Central memory CD8-positive, alpha-beta T cell (primary cell): ENCODE data around the gene MROH8.
"Not testable (repeated sequence)": the region's sequence is repeated elsewhere in the genome, so short reads cannot be mapped to it uniquely, and the experiment has no call there.

ENCODE experiments used
- ATAC-seq: fragments of 150-1000 bp; cut with Tn5 transposase; replicated peaks from 2 replicates; pipeline ENCODE4 v1.10.0; 2022; ENCODE audit warnings: mild to moderate bottlenecking, moderate FRiP score, moderate number of reproducible peaks; ENCODE audit not compliant: poor library complexity, severe bottlenecking; ENCODE audit errors: extremely low read depth
- DNase-seq, 2 donors: peaks; one replicate each; pipeline ENCODE4 v3.0.0; 2021; ENCODE audit warnings: low spot score in 2 of 2
- H3K27ac Mint-ChIP-seq: one replicate; pipeline ENCODE4 v1.8.0; 2022; ENCODE audit warnings: low read depth, mild to moderate bottlenecking, moderate library complexity, mixed read lengths
- H3K27me3 Mint-ChIP-seq: one replicate; pipeline ENCODE4 v1.8.0; 2022; ENCODE audit warnings: mixed read lengths
- H3K36me3 Mint-ChIP-seq: one replicate; pipeline ENCODE4 v1.8.0; 2022; ENCODE audit warnings: mild to moderate bottlenecking, moderate library complexity, mixed read lengths; ENCODE audit not compliant: insufficient read depth
- H3K4me1 Mint-ChIP-seq: one replicate; pipeline ENCODE4 v1.8.0; 2022; ENCODE audit warnings: mixed read lengths
- H3K4me3 Mint-ChIP-seq: one replicate; pipeline ENCODE4 v1.8.0; 2022; ENCODE audit warnings: mild to moderate bottlenecking, moderate library complexity, mixed read lengths
- H3K9me3 Mint-ChIP-seq: one replicate; pipeline ENCODE4 v1.8.0; 2022; ENCODE audit warnings: mixed read lengths

Gene MROH8

GRCh38 chr20:37095108-37095598 is 84.2 kb downstream of the MROH8 start:
- Mint-ChIP-seq H3K36me3 (peaks cover 18% of the 10 kb centered on the region), H3K4me1 (peaks cover 22% of the 10 kb centered on the region), H3K4me3 (peak overlapping the region; percentile 98), H3K27me3 (no peaks in the 10 kb centered on the region), H3K9me3 (no peaks in the 10 kb centered on the region), H3K27ac (peak overlapping the region; percentile 98)
- peak; percentile 22 to 37 for DNase-seq
- peak; percentile 65 for ATAC-seq

- peaks cover 14% of the 10 kb centered on the region for H3K4me1 Mint-ChIP-seq
- H3K27ac Mint-ChIP-seq: no peak overlapping the region
- ATAC-seq (no peak), DNase-seq (no peak)
- no peaks in the 10 kb centered on the region for H3K27me3 Mint-ChIP-seq
- peaks cover 30% of the 10 kb centered on the region for H3K36me3 Mint-ChIP-seq
- H3K4me3 Mint-ChIP-seq: no peak overlapping the region
- H3K9me3 Mint-ChIP-seq: no peaks in the 10 kb centered on the region
These were observed 88.9 kb downstream of the MROH8 start for GRCh38 chr20:37090407-37090806.

GRCh38 chr20:37081717-37082289 is 97.5 kb downstream of the MROH8 start:
- H3K4me3 Mint-ChIP-seq: no peak overlapping the region
- H3K4me1 Mint-ChIP-seq: peaks cover 23% of the 10 kb centered on the region
- H3K27ac Mint-ChIP-seq: no peak overlapping the region
- H3K27me3 Mint-ChIP-seq: no peaks in the 10 kb centered on the region
- peaks cover 24% of the 10 kb centered on the region for H3K36me3 Mint-ChIP-seq
- H3K9me3 Mint-ChIP-seq: no peaks in the 10 kb centered on the region
- DNase-seq (peak; percentile 18 to 21), ATAC-seq (no peak)

GRCh38 chr20:37077009-37077408 is 102.3 kb downstream of the MROH8 start:
- H3K9me3 Mint-ChIP-seq: no peaks in the 10 kb centered on the region
- peaks cover 25% of the 10 kb centered on the region for H3K4me1 Mint-ChIP-seq
- peak overlapping the region; percentile 59 for H3K27ac Mint-ChIP-seq
- H3K27me3 Mint-ChIP-seq: no peaks in the 10 kb centered on the region
- peaks cover 6% of the 10 kb centered on the region for H3K36me3 Mint-ChIP-seq
- DNase-seq: no peak
- no peak overlapping the region for H3K4me3 Mint-ChIP-seq
- no peak for ATAC-seq

GRCh38 chr20:37075932-37076685 is 103.2 kb downstream of the MROH8 start:
- DNase-seq (no peak), ATAC-seq (no peak)
- Mint-ChIP-seq H3K4me3 (no peak overlapping the region), H3K27me3 (no peaks in the 10 kb centered on the region), H3K4me1 (peaks cover 25% of the 10 kb centered on the region), H3K27ac (peak overlapping the region; percentile 59), H3K36me3 (peaks cover 2% of the 10 kb centered on the region), H3K9me3 (no peaks in the 10 kb centered on the region)

GRCh38 chr20:37072293-37073196 is 106.8 kb downstream of the MROH8 start:
- peak overlapping the region; percentile 82 for H3K27ac Mint-ChIP-seq
- H3K9me3 Mint-ChIP-seq: no peaks in the 10 kb centered on the region
- H3K4me3 Mint-ChIP-seq: no peak overlapping the region
- no peak for DNase-seq
- no peak for ATAC-seq
- peaks cover 21% of the 10 kb centered on the region for H3K4me1 Mint-ChIP-seq
- no peaks in the 10 kb centered on the region for H3K27me3 Mint-ChIP-seq
- H3K36me3 Mint-ChIP-seq: peaks cover 2% of the 10 kb centered on the region

- peak overlapping the region; percentile 10 for H3K4me3 Mint-ChIP-seq
- peaks cover 17% of the 10 kb centered on the region for H3K4me1 Mint-ChIP-seq
- H3K27me3 Mint-ChIP-seq: no peaks in the 10 kb centered on the region
- H3K36me3 Mint-ChIP-seq: peaks cover 10% of the 10 kb centered on the region
- H3K9me3 Mint-ChIP-seq: no peaks in the 10 kb centered on the region
- H3K27ac Mint-ChIP-seq: peak overlapping the region; percentile 82
- no peak for DNase-seq
- ATAC-seq: peak; percentile 58
These were observed 107.9 kb downstream of the MROH8 start for GRCh38 chr20:37071481-37071911.

- not testable (repeated sequence) for DNase-seq, H3K9me3 Mint-ChIP-seq, H3K27me3 Mint-ChIP-seq, ATAC-seq, H3K4me3 Mint-ChIP-seq, H3K27ac Mint-ChIP-seq
- Mint-ChIP-seq H3K4me1 (peaks cover 15% of the 10 kb centered on the region), H3K36me3 (peaks cover 24% of the 10 kb centered on the region)
These were observed 109.8 kb downstream of the MROH8 start for GRCh38 chr20:37069563-37069962.

- Mint-ChIP-seq H3K36me3 (peaks cover 37% of the 10 kb centered on the region), H3K27me3 (no peaks in the 10 kb centered on the region), H3K9me3 (no peaks in the 10 kb centered on the region), H3K4me3 (no peak overlapping the region), H3K4me1 (peaks cover 4% of the 10 kb centered on the region), H3K27ac (no peak overlapping the region)
- DNase-seq: no peak
- no peak for ATAC-seq
These were observed 113.2 kb downstream of the MROH8 start for GRCh38 chr20:37066168-37066567.

GRCh38 chr20:37055276-37055675 is 124.1 kb downstream of the MROH8 start:
- peaks cover 68% of the 10 kb centered on the region for H3K36me3 Mint-ChIP-seq
- no peaks in the 10 kb centered on the region for H3K9me3 Mint-ChIP-seq
- peak overlapping the region; percentile 7 for H3K27ac Mint-ChIP-seq
- H3K27me3 Mint-ChIP-seq: no peaks in the 10 kb centered on the region
- H3K4me3 Mint-ChIP-seq: no peak overlapping the region
- no peaks in the 10 kb centered on the region for H3K4me1 Mint-ChIP-seq
- ATAC-seq (no peak), DNase-seq (no peak)

GRCh38 chr20:37053230-37053950 is 126.0 kb downstream of the MROH8 start:
- peaks cover 62% of the 10 kb centered on the region for H3K36me3 Mint-ChIP-seq
- no peak for DNase-seq
- ATAC-seq: no peak
- H3K27me3 Mint-ChIP-seq: no peaks in the 10 kb centered on the region
- H3K4me3 Mint-ChIP-seq: no peak overlapping the region
- H3K9me3 Mint-ChIP-seq: no peaks in the 10 kb centered on the region
- peak overlapping the region; percentile 5 for H3K27ac Mint-ChIP-seq
- no peaks in the 10 kb centered on the region for H3K4me1 Mint-ChIP-seq
